ENCODE measurements around the gene SENP8. TPM values are rescaled to one million over a fixed set of nuclear protein-coding genes. Genes with fewer than 3 reads are reported as not detected.

The SENP8 gene
- total and polyA plus RNA-seq, 2 of the 13 experiments (the other 11 are each of a cell fraction or from before 2014, with no cell fraction given) = 2.7 to 3.0 TPM

GRCh38 chr15:72166716-72167417 is 48.7 kb downstream of the SENP8 start (continued):
- TF ChIP-seq STAT6 (CRISPR knock-in tag; IDR thresholded peaks at IDR 0.05; ENCODE audit: borderline replicate concordance) (no peak), DNMT1 (CRISPR knock-in tag; IDR thresholded peaks at IDR 0.05) (no peak), ZNF275 (CRISPR knock-in tag; IDR thresholded peaks at IDR 0.05; ENCODE audit: borderline replicate concordance) (no peak), ETV5 (CRISPR knock-in tag; IDR thresholded peaks at IDR 0.05; ENCODE audit: borderline replicate concordance) (no peak), HNRNPL (IDR thresholded peaks at IDR 0.05; ENCODE audit: low read depth, low read length) (no peak)

GRCh38 chr15:72167445-72167844 is 49.2 kb downstream of the SENP8 start:
- H4K20me1 ChIP-seq (ENCODE audit: insufficient read depth, low read length) = no peaks in the 10 kb centered on the region
- 25% methylated on average over 1 of the region's 6 CpGs for WGBS (ENCODE audit: low lambda C conversion rate)
- no peak overlapping the region for H3K9ac ChIP-seq (ENCODE audit: insufficient read depth, low read depth, low read length)
- no peak overlapping the region for H3K4me3 ChIP-seq (replicated peaks in 1 of 3; ENCODE audit: insufficient read depth in 1 of 3, low read depth in 2 of 3, low read length in 3 of 3)
- H3K36me3 ChIP-seq (replicated peaks in 1 of 2; ENCODE audit: control insufficient read depth in 1 of 2, insufficient read depth in 2 of 2, low read length in 2 of 2) = no peaks in the 10 kb centered on the region
- CTCF ChIA-PET (ENCODE audit: low intra/inter-chr PET ratio, low total read pairs) = no interaction called here
- no peak for TF ChIP-seq ESRRA (CRISPR knock-in tag; IDR thresholded peaks at IDR 0.05; ENCODE audit: low read depth)
- intact Hi-C loops (cut with micrococcal nuclease; ENCODE audit: unreplicated experiment) = no loop called here
- in situ Hi-C loops (cut with HindIII; ENCODE audit: extremely low pct_ligation_motif_present, low pct_unique_long_range_greater_than_20kb) = no loop called here
- H3K79me2 ChIP-seq (ENCODE audit: insufficient read depth, low read length) = no peaks in the 10 kb centered on the region
- H3K27ac ChIP-seq (ENCODE audit: extremely low read length, insufficient read depth, low read length) = no peak overlapping the region
- no peak overlapping the region for H2AFZ ChIP-seq (ENCODE audit: low read length)
- H3K27me3 ChIP-seq (ENCODE audit: control insufficient read depth in 1 of 2, insufficient read depth in 2 of 2, low read length in 2 of 2) = peaks cover 6 to 36% of the 10 kb centered on the region in 2 experiments; a peak in 3 of 5 replicates
- FAIRE-seq (no peak), DNase-seq (ENCODE audit: low spot score) (no peak), ATAC-seq (no peak)
- no peak overlapping the region for H3K4me2 ChIP-seq (ENCODE audit: low read depth, low read length)
- no TSS peak for BruUV-seq (replicated peaks)
- peaks cover 29% of the 10 kb centered on the region for H3K4me1 ChIP-seq (ENCODE audit: insufficient read depth, low read length)
- POLR2A ChIA-PET = no interaction called here
- H3K9me3 ChIP-seq (ENCODE audit: low read length) = no peaks in the 10 kb centered on the region

Data from HepG2 (cell line).